GM23248 (cell line): ENCODE results near the gene DMBT1.

Experiments used
- EZH2 ChIP-seq: fragments of 200-600 bp; sonication (generic); IDR thresholded peaks from 2 replicates; pipeline ENCODE4 v1.6.1; 2018; ENCODE audit warnings: antibody characterized with exemption, mild to moderate bottlenecking; ENCODE audit not compliant: insufficient read depth, poor library complexity, severe bottlenecking
- EZH2phosphoT487 ChIP-seq: fragments of 200-600 bp; sonication (generic); IDR thresholded peaks from 2 replicates; pipeline ENCODE4 v1.6.1; 2018; ENCODE audit warnings: antibody characterized with exemption, moderate library complexity, mild to moderate bottlenecking, low read depth; ENCODE audit not compliant: insufficient read depth

GRCh38 chr10:122550983-122551382 is 9.6 kb upstream of the DMBT1 start:
- no peak for TF ChIP-seq EZH2
- TF ChIP-seq EZH2phosphoT487 = no peak
